Sigmoid colon (tissue), 7 donors: ENCODE data around the gene GOLGA8B. TPM values are rescaled to one million over a fixed set of nuclear protein-coding genes. Genes with fewer than 3 reads are reported as not detected.

Experiments
- DNase-seq: peaks from one replicate; pipeline ENCODE4 v3.0.0-alpha.2; 2019
- H3K27ac ChIP-seq, 4 donors: fragments of 200-600 bp; sonication (generic); one replicate each; pipeline ENCODE4 v1.5.1; 2016 to 2019; ENCODE audit warnings: mild to moderate bottlenecking in 1 of 4
- H3K27me3 ChIP-seq, 3 donors: fragments of 200-600 bp; sonication (generic); one replicate each; pipeline ENCODE4 v1.5.1; 2019; ENCODE audit warnings: mild to moderate bottlenecking in 1 of 3
- H3K36me3 ChIP-seq, 4 donors: fragments of 200-600 bp; sonication (generic); one replicate each; pipeline ENCODE4 v1.5.1; 2016 to 2019
- H3K4me1 ChIP-seq, 4 donors: fragments of 200-600 bp; sonication (generic); one replicate each; pipeline ENCODE4 v1.5.1; 2017 to 2019
- H3K4me3 ChIP-seq, 4 donors: fragments of 200-600 bp; sonication (generic); one replicate each; pipeline ENCODE4 v1.5.1; 2017 to 2019; ENCODE audit warnings: mild to moderate bottlenecking in 2 of 4, moderate library complexity in 1 of 4
- H3K9me3 ChIP-seq, 4 donors: fragments of 200-600 bp in 3 of 4; sonication (generic) in 3 of 4; one replicate each; pipeline versions ENCODE4 v1.5.1 to v1.6.1; 2013 to 2019
- EP300 ChIP-seq, 4 donors: sonication (generic); formaldehyde crosslinking; IDR thresholded peaks; one replicate each; pipeline ENCODE4 v1.6.1; 2017; ENCODE audit warnings: antibody characterized with exemption in 4 of 4
- POLR2A ChIP-seq, 2 donors: fragments of 450-650 bp; IDR thresholded peaks; one replicate each; pipeline ENCODE4 v1.6.1; 2016; ENCODE audit warnings: antibody characterized with exemption in 2 of 2, mild to moderate bottlenecking in 2 of 2, moderate library complexity in 2 of 2
- POLR2AphosphoS5 ChIP-seq, 4 donors: sonication (generic); formaldehyde crosslinking; IDR thresholded peaks; one replicate each; pipeline ENCODE4 v1.6.1; 2017; ENCODE audit warnings: antibody characterized with exemption in 4 of 4
- WGBS, 2 donors: extraction: QIAGEN DNeasy Blood & Tissue Kit; methylation state at CpG; one replicate each; pipeline ENCODE4 v1.1.7; 2013; 5-methylcytosine and 5-hydroxymethylcytosine counted together
- intact Hi-C: fragments of 100-400 bp; cut with DNase I; formaldehyde crosslinking; loops from one replicate; pipeline ENCODE4 v1.15.1; 2023
- polyA plus RNA-seq, 3 donors: library from polyadenylated mRNA; stranded (reverse); fragments of 200-250 nt; gene quantifications; one replicate each; pipeline ENCODE4 v1.2.3, GENCODE V29; 2013
- total RNA-seq, 4 donors: library from RNA; depleted of rRNA; stranded (reverse); fragments of >200 nt; gene quantifications; one replicate each; pipeline ENCODE4 v1.1.0, GENCODE V29; 2016
- TF ChIP-seq, protein P1 (sequence below), 4 experiments: fragments of 450-650 bp in 3 of 4; fragments of 200-600 bp in 1 of 4; IDR thresholded peaks; one replicate each; pipeline ENCODE4 v1.5.1; 2016 to 2019; ENCODE audit warnings: antibody characterized with exemption in 4 of 4, mild to moderate bottlenecking in 3 of 4, moderate library complexity in 2 of 4
- donor health status: healthy with polysubstance abuse.
- donor health status: Bipolar disorder and iron deficiency.
- donor health status: healthy.

GOLGA8B gene
- total and polyA plus RNA-seq, 7 donors = 1.2 to 102 (median 57.6) TPM

DNA sequence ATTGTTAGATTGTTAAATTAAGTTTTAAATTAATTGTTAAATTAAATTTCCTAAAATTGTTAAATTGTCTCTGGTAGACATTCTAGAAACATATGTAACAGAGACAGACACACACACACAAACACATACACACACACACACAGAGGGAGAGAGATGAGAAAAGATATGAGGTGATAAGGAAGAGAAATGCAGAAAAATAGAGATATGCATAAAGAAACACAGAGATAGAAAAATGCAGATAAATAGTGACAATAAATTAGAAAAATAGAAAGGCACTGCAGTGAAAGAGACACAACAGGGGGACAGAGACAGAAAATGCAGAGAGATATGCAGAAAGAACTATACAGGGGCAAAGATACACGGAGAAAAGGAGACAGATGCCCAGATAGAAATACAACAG, 25.1 kb upstream of the GOLGA8B start:
- intact Hi-C loops = no loop called here
- DNase-seq = no peak

DNA sequence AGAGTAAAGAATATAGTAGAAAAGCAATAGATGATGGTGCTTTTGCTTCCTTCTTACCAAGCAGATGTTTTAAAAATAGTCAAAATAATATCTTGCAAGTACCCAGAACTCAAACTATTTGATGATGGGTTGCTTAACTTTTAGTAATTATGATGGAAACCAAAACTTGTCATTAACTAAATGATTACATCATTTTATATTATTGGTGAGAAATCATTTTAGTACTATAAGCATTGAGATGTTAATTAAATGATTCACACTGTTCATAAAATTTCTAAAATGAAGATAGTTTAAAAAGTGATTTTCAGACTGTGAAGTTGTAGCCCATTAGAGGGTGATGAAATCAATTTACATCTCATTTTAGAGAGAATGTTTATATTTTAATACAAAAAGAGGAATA, 24.4 kb upstream of the GOLGA8B start:
- Histone ChIP-seq H3K4me3 (no peak overlapping the region), H3K9me3 (no peaks in the 10 kb centered on the region), H3K27ac (no peak overlapping the region), H3K4me1 (no peaks in the 10 kb centered on the region), H3K27me3 (no peaks in the 10 kb centered on the region), H3K36me3 (no peaks in the 10 kb centered on the region)
- TF ChIP-seq, protein P1, sequence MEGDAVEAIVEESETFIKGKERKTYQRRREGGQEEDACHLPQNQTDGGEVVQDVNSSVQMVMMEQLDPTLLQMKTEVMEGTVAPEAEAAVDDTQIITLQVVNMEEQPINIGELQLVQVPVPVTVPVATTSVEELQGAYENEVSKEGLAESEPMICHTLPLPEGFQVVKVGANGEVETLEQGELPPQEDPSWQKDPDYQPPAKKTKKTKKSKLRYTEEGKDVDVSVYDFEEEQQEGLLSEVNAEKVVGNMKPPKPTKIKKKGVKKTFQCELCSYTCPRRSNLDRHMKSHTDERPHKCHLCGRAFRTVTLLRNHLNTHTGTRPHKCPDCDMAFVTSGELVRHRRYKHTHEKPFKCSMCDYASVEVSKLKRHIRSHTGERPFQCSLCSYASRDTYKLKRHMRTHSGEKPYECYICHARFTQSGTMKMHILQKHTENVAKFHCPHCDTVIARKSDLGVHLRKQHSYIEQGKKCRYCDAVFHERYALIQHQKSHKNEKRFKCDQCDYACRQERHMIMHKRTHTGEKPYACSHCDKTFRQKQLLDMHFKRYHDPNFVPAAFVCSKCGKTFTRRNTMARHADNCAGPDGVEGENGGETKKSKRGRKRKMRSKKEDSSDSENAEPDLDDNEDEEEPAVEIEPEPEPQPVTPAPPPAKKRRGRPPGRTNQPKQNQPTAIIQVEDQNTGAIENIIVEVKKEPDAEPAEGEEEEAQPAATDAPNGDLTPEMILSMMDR (IDR thresholded peaks at IDR 0.05) = no peak
- TF ChIP-seq POLR2AphosphoS5 (IDR thresholded peaks at IDR 0.05) = no peak
- TF ChIP-seq POLR2A (IDR thresholded peaks at IDR 0.05) = no peak
- TF ChIP-seq EP300 (IDR thresholded peaks at IDR 0.05) = no peak
- no peak for DNase-seq
- intact Hi-C loops = no loop called here

More for the DNA sequence above, 25.1 kb upstream of the GOLGA8B start:
- Histone ChIP-seq H3K27ac (no peak overlapping the region), H3K36me3 (no peaks in the 10 kb centered on the region), H3K4me3 (no peak overlapping the region), H3K4me1 (no peaks in the 10 kb centered on the region), H3K27me3 (no peaks in the 10 kb centered on the region), H3K9me3 (no peaks in the 10 kb centered on the region)
- 67 to 84% methylated on average over 1 of the region's 1 CpG for WGBS, 2 donors
- no peak for TF ChIP-seq EP300 (IDR thresholded peaks at IDR 0.05)
- TF ChIP-seq POLR2A (IDR thresholded peaks at IDR 0.05) = no peak
- no peak for TF ChIP-seq POLR2AphosphoS5 (IDR thresholded peaks at IDR 0.05)
- TF ChIP-seq, protein P1 (IDR thresholded peaks at IDR 0.05) = no peak

DNA sequence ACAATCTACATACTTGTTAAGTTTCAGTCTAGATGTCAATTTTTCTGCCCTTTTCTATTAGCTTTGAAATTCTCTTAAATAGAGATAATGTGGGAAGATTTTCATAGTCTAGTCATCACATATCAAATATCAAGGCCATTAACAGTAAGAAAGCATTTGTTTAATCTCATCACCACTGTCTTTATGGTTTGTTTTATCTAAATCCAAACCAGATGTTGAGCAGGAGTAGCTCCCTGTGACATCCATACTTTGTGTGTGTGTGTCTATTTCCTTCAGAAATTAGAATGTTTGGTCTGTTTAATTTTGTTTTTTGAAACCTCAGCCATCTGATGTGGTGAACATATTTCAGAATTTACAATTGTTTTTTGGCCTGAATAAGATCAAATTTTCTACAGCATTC, 23.1 kb upstream of the GOLGA8B start:
- Histone ChIP-seq H3K9me3 (no peaks in the 10 kb centered on the region), H3K36me3 (no peaks in the 10 kb centered on the region), H3K27me3 (no peaks in the 10 kb centered on the region), H3K4me1 (no peaks in the 10 kb centered on the region), H3K27ac (no peak overlapping the region), H3K4me3 (no peak overlapping the region)
- no peak for TF ChIP-seq POLR2A (IDR thresholded peaks at IDR 0.05)
- TF ChIP-seq, protein P1 (IDR thresholded peaks at IDR 0.05) = no peak
- no peak for TF ChIP-seq EP300 (IDR thresholded peaks at IDR 0.05)
- DNase-seq = no peak
- intact Hi-C loops = no loop called here

DNA sequence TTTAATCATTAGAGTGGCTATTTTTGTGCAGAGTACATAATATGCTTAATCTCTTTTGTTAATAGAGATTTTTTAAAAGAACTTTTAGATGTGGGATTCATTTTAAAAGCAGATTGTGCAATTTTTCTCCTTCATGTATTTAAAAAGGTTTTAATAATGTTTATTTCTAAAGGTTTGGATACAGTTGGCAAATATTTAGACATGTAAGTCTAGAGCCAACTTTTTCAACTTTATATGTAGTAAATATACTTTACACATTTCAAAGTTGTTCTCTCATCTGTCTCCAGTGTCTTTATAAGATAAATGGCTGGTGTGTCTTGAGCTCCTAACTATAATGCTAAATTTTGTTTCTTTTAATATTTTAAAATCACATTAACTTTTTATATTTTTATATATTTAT, 22.7 kb upstream of the GOLGA8B start:
- H3K4me1 ChIP-seq = no peaks in the 10 kb centered on the region
- intact Hi-C loops = no loop called here
- TF ChIP-seq POLR2A (IDR thresholded peaks at IDR 0.05) (no peak), EP300 (IDR thresholded peaks at IDR 0.05) (no peak), POLR2AphosphoS5 (IDR thresholded peaks at IDR 0.05) (no peak)
- TF ChIP-seq, protein P1 (IDR thresholded peaks at IDR 0.05) = no peak
- no peak overlapping the region for H3K27ac ChIP-seq
- H3K27me3 ChIP-seq = no peaks in the 10 kb centered on the region
- no peaks in the 10 kb centered on the region for H3K36me3 ChIP-seq
- no peak overlapping the region for H3K4me3 ChIP-seq
- no peak for DNase-seq
- H3K9me3 ChIP-seq = no peaks in the 10 kb centered on the region

DNA sequence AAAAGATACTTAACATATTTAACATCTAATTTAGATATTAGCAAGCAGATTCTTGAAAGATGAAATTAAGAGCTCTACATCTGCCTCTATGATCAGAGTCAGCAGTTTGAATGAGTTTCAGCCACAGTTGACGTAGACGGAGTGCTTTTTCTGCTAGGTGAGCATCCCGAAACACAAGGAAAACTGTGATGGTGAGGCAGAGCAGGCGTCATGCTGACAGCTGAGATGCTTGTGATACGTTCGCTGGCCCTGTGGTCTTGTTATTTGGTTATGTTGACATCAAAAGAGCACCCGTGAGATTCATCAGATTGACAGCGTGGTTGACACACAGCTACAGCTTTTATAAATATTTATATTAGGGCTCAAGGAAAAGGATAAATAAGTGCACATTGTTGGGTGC, 19.6 kb upstream of the GOLGA8B start:
- no peak for DNase-seq
- H3K4me3 ChIP-seq = no peak overlapping the region
- H3K27ac ChIP-seq = no peak overlapping the region
- TF ChIP-seq POLR2A (IDR thresholded peaks at IDR 0.05) (no peak), POLR2AphosphoS5 (IDR thresholded peaks at IDR 0.05) (no peak), EP300 (IDR thresholded peaks at IDR 0.05) (no peak)
- TF ChIP-seq, protein P1 (IDR thresholded peaks at IDR 0.05) = no peak
- WGBS, 2 donors = 44 to 56% methylated on average over 8 of the region's 8 CpGs
- intact Hi-C loops = no loop called here
- no peaks in the 10 kb centered on the region for H3K9me3 ChIP-seq
- no peaks in the 10 kb centered on the region for H3K36me3 ChIP-seq
- no peaks in the 10 kb centered on the region for H3K4me1 ChIP-seq
- no peaks in the 10 kb centered on the region for H3K27me3 ChIP-seq
